Activated gamma-delta T cell treated with anti-CD3 and anti-CD28 coated beads, Interleukin-2, amount 50 U/mL, for 16 hours (primary cell): Measurements from ENCODE around the gene CHRNA4.

Source experiments
- DNase-seq: peaks from one replicate; pipeline ENCODE4 v3.0.0-alpha.2; 2020; ENCODE audit warnings: low read depth

Gene CHRNA4

GRCh38 chr20:63333241-63333836 lies 27.8 kb downstream of the CHRNA4 start:
- DNase-seq, result no peak

DNA sequence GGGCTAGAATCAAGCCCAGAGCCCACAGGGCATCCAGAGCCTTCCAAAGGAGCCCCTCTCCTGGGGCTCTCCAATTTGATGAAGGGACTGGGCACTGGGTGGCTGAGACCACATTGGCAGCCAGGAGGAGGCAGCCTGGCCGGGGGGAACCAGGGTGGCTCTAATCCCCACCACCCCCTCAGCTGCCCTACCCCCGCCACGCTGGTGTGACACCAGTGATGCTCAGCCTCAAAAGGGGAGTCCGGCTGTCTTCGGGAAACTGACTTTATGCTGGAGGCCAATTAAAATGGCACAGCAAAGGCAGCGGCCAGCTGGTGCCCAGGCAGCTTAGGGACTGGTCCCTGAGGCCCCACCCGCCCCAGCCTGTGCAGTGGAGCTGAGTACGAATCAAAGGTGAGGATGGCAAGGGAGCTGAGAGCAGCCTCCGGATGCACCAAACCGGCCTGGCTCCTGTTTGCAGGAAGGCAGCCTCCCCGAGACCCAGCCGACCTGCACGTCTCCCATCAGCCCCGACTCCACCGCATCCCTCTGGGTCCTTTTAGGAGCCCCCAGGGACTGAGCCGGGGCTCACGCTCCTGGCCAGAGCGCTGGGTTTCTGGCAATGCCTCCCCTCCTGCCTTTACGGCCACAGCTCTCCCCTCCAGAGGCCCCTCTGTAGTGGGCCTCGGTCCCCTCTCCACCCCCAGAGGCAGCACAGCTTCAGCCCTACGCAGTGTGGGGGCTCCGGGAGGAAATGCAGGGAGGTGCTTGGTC lies 28.5 kb downstream of the CHRNA4 start:
- DNase-seq, result no peak

DNA sequence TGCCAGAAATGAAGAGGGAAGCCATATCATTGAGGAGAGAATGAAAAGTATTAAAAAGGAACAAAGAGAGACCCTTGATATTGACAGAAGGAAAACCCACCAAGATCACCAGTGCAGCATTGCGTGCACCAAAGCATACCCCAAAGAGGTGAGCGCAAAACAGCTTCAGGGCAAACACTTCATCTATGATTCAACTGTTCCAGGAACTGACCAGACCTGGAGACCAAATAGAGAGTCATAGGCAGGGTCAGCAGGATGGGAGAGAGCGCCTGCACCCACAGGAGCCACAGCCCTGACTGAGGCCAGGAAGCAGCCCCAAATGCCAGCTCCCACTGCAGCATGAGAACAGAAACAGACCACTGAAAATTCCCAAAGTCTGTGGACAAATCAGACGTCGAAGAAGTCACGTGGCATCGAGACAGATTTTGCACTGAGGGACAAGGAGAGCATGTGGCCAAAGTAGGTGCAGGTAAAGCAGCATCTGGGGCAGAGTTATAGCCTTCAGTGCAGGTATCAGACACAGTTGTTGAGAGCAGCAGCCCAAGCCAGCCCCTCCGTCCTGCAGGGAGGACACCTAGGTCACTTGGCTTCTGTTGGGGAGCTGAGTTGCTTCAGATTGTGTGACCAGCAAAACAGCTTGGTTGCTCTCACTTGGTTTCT lies 29.3 kb downstream of the CHRNA4 start:
- DNase-seq, result no peak

DNA sequence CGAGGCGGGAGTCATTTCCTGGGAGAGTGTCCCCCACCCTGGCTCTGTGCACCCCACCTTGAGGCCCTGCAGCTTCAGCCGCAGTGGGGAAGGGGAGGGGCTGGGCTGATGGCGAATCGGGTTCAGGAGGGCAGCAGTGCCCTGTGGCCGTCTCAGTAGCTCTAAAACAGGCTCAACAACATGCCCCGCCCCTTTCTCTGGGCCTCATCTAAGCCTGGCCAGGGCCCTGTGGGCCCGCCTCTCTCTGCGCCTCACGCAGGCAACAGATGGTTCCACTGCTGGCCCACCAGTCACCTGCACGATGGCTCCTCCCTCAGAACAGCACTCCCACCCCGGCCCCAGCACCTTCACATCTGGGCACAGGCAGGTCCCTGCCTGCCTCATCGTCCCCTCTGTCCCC lies 30.2 kb downstream of the CHRNA4 start:
- no peak for DNase-seq

GRCh38 chr20:63330084-63330760 lies 30.9 kb downstream of the CHRNA4 start:
- no peak for DNase-seq

DNA sequence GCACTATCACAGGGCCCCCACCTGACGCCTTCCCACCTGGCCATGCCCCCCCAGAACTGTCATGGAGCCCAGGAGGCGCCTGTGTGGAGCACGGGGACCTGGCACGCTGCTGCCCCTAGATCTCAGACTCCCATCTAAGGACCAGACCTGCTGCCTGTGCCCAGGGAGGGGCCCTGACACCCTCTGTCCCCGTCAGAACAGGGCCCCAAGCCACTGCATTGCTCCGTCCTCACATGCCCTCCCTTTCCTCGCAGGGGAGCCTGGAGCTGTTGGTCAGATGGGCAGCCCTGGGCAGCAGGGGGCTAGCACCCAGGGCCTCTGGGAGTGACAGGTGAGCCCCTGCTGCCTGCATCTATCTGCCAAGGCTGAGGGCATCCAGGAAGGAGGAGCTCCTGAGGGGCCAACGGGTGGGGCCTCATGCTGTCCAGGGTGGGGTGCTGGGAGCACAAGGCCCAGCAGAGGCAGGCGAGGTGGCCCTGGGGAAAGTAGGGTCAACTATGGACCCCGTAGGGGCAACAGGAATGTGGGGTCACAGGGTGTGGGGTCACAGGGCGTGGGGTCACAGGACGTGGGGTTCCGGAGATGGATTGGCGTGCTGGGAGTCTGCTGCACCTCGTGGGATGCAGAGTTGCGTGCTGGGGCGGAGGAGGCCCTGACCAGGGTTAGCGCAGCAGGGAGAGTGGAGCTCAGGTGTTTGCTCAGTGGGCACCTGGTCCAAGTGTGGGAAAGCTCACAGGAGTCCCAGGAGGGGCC lies 31.6 kb downstream of the CHRNA4 start:
- no peak for DNase-seq

DNA sequence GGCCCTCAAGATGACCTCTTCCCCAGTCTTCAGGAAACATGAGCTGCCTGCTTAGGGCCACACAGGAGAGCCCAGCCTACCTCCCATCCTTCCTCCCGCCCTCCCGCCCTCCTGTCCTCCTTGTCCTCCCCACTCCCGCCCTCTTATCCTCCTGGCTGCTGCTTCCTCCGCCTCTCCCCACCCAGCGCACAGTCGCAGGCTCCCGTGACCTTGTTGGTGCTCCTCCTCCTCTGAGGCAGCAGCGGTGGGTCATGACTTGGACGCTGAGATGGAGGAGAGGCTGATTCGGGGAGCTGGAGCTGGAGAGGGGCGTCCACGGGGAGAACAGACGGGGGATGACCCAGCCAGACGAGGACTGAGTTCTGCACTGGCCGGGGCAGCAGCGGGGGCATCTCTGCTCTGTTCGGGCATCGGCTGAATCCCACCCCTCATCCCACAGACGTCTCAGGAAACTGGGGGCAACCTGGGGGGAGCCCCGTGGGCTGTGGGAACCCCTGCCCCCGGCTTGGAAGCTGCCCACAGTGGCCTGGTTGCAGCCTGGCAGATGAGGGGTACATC lies 32.4 kb downstream of the CHRNA4 start:
- no peak for DNase-seq

- DNase-seq, result no peak
Measured at GRCh38 chr20:63328026-63328700, 33.0 kb downstream of the CHRNA4 start.

- no peak for DNase-seq
Measured at GRCh38 chr20:63327231-63327745, 33.9 kb downstream of the CHRNA4 start.

DNA sequence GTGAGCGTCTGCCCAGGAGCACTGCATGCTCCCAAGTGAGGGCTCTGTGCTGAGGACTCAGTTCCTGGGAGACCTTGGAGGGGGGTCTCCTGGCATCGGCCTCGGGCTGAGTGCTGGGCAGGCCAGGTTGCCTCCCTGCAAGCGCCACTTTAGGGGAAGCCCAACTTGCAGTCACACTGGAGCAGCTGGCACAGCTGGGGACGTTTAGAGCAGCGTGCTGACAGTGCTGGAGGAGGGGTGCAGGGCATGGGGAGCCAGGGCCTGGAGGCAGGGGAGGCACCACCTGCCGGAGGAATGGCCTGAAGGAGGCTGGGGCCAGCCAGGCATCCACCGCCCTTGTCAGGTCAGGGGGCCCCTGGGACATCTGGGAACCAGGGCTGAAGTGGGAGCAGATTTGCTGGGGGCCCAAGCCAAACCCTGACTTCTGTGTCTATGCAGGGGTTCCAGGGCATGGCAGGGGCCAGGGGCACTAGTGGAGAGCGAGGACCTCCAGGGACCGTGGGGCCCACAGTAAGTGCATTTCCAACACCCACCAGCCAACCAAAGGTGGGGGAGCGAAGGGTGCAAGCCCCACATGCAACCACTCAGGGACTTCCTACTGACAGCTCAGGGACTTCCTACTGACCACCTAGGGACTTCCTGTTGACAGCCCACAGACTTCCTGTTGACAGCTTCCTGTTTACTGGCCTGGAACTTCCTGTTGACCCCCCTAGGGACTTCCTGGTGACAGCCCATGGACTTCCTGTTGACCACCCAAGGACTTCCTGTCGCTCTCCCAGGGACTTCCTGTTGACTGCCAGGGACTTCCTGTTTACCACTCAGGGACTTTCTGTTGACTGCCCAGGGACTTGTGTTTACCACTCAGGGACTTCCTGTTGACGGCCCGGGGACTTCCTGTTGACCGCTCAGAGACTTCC lies 34.6 kb downstream of the CHRNA4 start:
- DNase-seq, result no peak

- DNase-seq, result no peak
Measured at GRCh38 chr20:63325554-63326313, 35.4 kb downstream of the CHRNA4 start.

DNA sequence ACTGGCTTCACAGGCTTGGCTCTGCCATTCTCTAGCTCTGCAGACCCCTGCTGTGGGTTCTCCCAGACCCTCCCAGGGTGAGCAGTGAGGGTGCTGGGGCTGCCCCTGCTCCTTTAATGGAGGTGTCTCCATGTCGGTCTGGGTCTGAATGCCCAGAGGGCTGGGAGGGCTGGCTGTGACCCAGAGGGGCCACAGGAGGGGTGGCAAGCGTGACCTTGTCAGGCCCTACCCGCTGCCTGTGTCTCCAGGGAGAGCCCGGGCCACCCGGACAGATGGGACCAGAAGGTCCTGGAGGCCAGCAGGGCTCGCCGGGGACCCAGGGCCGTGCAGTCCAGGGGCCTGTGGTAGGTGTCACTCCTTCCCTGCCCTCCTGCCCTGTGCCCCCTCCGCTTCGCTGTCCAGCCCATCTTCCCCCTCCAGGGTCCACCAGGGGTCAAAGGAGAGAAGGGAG lies 36.1 kb downstream of the CHRNA4 start:
- no peak for DNase-seq

- DNase-seq, result no peak
Measured at GRCh38 chr20:63323357-63323981, 37.7 kb downstream of the CHRNA4 start.

GRCh38 chr20:63322933-63323273 lies 38.2 kb downstream of the CHRNA4 start:
- DNase-seq, result no peak

GRCh38 chr20:63322146-63322932 lies 38.8 kb downstream of the CHRNA4 start:
- no peak for DNase-seq

DNA sequence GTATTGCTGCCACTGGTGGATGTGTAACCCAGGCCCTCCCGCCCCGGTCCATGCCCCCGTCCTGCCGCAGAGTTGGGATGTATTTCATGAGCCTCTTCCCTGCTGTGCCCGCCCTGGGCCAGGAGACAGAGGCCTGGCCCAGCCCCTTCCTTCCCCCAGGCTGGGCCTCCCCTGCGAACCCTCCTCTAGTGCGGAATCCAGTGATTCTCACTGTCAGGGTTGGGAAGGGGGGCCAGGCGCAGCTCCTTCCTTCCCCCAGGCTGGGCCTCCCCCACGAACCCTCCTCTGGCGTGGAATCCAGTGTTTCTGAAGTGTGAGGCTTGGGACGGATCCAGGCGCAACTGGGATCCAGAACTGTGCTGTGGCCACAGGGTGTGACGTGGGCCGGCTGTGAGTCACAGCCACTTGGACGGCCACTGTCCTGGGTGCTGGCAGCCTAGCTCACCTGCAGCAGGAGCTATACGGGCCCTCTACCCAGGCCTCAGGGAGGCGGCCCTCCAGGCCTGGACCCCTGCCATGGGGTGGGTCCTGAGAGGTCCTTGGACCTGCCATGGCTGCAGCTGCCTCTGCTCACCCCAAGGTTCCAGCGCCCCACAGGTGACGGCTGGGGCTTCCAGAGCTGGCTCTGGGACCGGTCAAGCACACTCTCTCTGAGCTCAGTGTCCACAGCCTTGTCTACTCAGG lies 39.9 kb downstream of the CHRNA4 start:
- DNase-seq, result no peak

DNA sequence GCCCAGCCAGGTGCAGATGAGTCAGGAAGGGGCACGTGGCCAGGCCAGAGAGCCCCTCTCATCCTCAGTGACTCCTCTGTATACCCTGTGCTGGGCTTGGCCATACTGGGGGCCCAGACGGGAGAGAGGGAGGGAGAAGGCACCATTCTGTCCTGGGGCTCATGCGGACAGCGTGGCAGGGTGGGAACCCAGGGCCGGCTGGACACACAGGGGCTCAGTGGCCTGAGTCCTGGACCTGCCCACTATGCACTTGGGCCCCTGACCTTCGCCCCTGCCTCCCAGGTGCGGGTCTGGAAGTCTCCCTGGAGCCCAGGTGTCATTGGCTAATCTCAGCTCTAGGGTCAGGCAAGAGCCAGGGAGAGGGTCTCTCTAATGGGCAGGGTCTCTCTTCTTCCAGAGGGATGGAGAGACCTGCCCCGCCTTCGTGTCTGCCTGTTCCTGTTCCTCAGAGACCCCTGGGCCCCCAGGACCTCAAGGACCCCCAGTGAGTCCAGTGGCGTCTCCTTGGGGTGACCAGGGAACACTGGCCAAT lies 40.5 kb downstream of the CHRNA4 start:
- DNase-seq, result no peak
